Measurements from ENCODE around the gene BRINP2. TPM values are rescaled to one million over a fixed set of nuclear protein-coding genes. Genes with fewer than 3 reads are reported as not detected.

Gene BRINP2, protein sequence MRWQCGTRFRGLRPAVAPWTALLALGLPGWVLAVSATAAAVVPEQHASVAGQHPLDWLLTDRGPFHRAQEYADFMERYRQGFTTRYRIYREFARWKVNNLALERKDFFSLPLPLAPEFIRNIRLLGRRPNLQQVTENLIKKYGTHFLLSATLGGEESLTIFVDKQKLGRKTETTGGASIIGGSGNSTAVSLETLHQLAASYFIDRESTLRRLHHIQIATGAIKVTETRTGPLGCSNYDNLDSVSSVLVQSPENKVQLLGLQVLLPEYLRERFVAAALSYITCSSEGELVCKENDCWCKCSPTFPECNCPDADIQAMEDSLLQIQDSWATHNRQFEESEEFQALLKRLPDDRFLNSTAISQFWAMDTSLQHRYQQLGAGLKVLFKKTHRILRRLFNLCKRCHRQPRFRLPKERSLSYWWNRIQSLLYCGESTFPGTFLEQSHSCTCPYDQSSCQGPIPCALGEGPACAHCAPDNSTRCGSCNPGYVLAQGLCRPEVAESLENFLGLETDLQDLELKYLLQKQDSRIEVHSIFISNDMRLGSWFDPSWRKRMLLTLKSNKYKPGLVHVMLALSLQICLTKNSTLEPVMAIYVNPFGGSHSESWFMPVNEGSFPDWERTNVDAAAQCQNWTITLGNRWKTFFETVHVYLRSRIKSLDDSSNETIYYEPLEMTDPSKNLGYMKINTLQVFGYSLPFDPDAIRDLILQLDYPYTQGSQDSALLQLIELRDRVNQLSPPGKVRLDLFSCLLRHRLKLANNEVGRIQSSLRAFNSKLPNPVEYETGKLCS
- total RNA-seq: under 0.01 TPM in 1 of 2 replicates, not detected in the other

DNA sequence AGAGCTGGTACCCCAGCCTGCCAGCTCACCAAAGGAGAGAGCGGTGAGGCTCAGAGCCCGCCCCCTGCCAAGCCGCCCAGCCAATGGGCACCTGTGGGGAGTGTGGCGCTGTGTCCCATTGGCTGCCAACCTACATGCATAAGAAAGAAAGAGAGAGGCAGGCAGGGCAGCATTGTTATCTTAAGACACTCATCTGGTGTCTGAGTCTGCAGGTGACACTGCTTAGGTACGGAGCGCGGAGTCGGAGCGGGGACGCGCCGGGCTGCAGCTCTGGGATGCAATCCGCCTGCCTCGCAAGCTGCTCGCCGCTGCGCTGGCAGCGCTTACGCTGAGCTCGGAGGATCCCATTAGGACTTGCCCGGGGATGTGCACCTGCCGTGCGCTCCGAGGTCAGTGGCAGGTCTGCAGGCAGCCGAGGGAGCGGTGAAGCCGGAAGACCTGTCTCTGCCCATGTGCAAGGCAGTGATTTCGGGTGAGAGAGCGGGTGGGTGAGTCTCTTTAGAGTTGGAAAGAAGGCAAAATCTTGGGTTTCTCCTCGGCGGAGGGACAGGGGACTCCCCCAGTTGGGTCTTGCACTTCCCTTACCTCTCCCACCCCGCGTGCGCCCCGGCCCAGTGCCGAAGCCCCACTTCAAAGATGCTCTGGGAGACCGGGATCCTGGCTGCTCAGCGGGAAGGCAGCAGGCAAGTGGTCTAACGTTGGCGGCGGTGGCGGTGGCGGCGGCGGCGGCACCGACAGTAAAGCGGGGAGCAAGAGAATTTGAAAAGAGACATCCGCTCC, at the start of gene BRINP2:
Gene BRINP2 (plus strand): TSS at position 203 of the 780 bp plus-strand sequence. CDS start 58,919 bp downstream, outside the sequence.

DNA sequence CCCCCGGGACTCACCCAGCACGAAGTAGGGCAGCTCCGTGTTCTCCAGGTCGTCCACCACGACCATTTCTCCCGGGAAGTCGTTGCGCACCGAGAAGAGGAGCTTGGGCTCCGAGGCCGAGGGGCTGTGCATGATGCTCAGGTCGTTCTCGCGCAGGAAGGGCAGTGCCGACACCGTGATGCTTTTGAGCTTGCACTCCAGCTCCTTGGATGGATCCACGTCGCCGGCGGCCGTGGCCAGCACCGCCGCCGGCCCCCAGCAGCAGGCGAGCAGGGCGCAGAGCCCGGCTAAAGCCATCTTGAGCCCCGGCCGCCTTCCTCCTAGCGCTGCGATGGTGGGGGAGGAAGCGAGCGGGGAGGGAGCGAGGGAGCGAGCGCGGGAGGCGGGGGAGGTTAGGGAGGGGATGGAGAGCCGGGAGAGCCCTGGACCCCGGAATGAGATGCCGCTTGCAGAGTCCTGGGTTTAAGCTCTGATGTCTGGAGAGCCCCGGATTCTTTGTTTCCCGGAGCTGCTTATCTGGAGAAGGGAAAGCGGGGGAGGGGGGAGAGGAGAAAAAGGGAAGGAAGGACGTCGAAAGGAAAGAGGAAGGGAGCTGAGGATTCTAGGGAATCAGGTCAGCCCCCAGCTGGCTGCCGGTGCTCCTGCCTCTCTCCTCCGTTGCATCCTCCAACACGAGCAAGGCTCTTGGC, 6.2 kb upstream of the BRINP2 start, which contains the start of gene ASTN1:
Gene ASTN1 (minus strand): TSS at position 333 of the 689 bp plus-strand sequence. CDS start 36 bp downstream, at position 297.

Other genes with a start within 250 kb of the BRINP2 start
- gene ASTN1, start 6.2 kb upstream of the BRINP2 start, total RNA-seq: 0.38 TPM in 1 of 2 replicates, not detected in the other